ENCODE measurements around the gene FIBP. TPM values are rescaled to one million over a fixed set of nuclear protein-coding genes. Genes with fewer than 3 reads are reported as not detected.
A peak's percentile ranks its signal among the peaks of the same experiment; 100 is the strongest.
"Not testable (repeated sequence)": the region's sequence is repeated elsewhere in the genome, so short reads cannot be mapped to it uniquely, and the experiment has no call there.

The FIBP gene
- total RNA-seq, 4 donors from 2014 or later = 39.6 to 79.3 (median 53.0) TPM

GRCh38 chr11:65851083-65851579 is 37.1 kb downstream of the FIBP start:
- no peak for DNase-seq

GRCh38 chr11:65850217-65851082 is 37.8 kb downstream of the FIBP start:
- H3K9me3 ChIP-seq = peaks cover 0 to 4% (median 0%) of the 10 kb centered on the region in 3 donors
- no peak overlapping the region for H3K27ac ChIP-seq
- peaks cover 0 to 1% of the 10 kb centered on the region in 2 donors for H3K4me1 ChIP-seq
- ATAC-seq (no peak), DNase-seq (no peak)
- no peak for TF ChIP-seq CTCF (IDR thresholded peaks at IDR 0.05 in 4 of 5, conservative IDR thresholded peaks at IDR 0.05 in 1 of 5)
- no peak for TF ChIP-seq POLR2A (IDR thresholded peaks at IDR 0.05)
- no peaks in the 10 kb centered on the region for H3K27me3 ChIP-seq
- in situ Hi-C loops (cut with MboI; ENCODE audit: low sequenced_read_pairs in 4 of 4) (no loop called here), intact Hi-C loops (cut with DNase I; ENCODE audit: low total_unique reads) (no loop called here)
- H3K4me3 ChIP-seq = no peak overlapping the region
- H3K36me3 ChIP-seq = peaks cover 0 to 41% of the 10 kb centered on the region in 2 donors

More at GRCh38 chr11:65851083-65851579, 37.1 kb downstream of the FIBP start:
- Histone ChIP-seq H3K27ac (no peak overlapping the region), H3K27me3 (no peaks in the 10 kb centered on the region), H3K4me3 (no peak overlapping the region), H3K4me1 (peaks cover 3 to 8% of the 10 kb centered on the region in 2 donors), H3K9me3 (peaks cover 0 to 4% (median 0%) of the 10 kb centered on the region in 3 donors), H3K36me3 (peaks cover 0 to 48% of the 10 kb centered on the region in 2 donors)
- intact Hi-C loops (cut with DNase I; ENCODE audit: low total_unique reads) (no loop called here), in situ Hi-C loops (cut with MboI; ENCODE audit: low sequenced_read_pairs in 4 of 4) (no loop called here)
- peak in 1 of 5 experiments; percentile 34 for TF ChIP-seq CTCF (IDR thresholded peaks at IDR 0.05 in 4 of 5, conservative IDR thresholded peaks at IDR 0.05 in 1 of 5)
- TF ChIP-seq POLR2A (IDR thresholded peaks at IDR 0.05) = no peak
- no peak for ATAC-seq

GRCh38 chr11:65849771-65850216 is 38.5 kb downstream of the FIBP start:
- in situ Hi-C loops (cut with MboI; ENCODE audit: low sequenced_read_pairs in 4 of 4) = no loop called here

GRCh38 chr11:65849366-65849765 is 38.9 kb downstream of the FIBP start:
- H3K36me3 ChIP-seq = peaks cover 0 to 30% of the 10 kb centered on the region in 2 donors
- in situ Hi-C loops (cut with MboI; ENCODE audit: low sequenced_read_pairs in 4 of 4) (no loop called here), intact Hi-C loops (cut with DNase I; ENCODE audit: low total_unique reads) (no loop called here)
- no peak for ATAC-seq
- H3K9me3 ChIP-seq = peaks cover 0 to 4% (median 0%) of the 10 kb centered on the region in 3 donors
- H3K4me3 ChIP-seq = no peak overlapping the region
- no peaks in the 10 kb centered on the region for H3K4me1 ChIP-seq
- no peaks in the 10 kb centered on the region for H3K27me3 ChIP-seq
- DNase-seq = no peak
- no peak overlapping the region for H3K27ac ChIP-seq
- no peak for TF ChIP-seq CTCF (IDR thresholded peaks at IDR 0.05 in 4 of 5, conservative IDR thresholded peaks at IDR 0.05 in 1 of 5)
- TF ChIP-seq POLR2A (IDR thresholded peaks at IDR 0.05) = no peak

More at GRCh38 chr11:65849771-65850216, 38.5 kb downstream of the FIBP start:
- Histone ChIP-seq H3K27me3 (no peaks in the 10 kb centered on the region), H3K4me3 (no peak overlapping the region), H3K9me3 (peaks cover 0 to 4% (median 0%) of the 10 kb centered on the region in 3 donors), H3K36me3 (peaks cover 0 to 35% of the 10 kb centered on the region in 2 donors), H3K4me1 (no peaks in the 10 kb centered on the region), H3K27ac (no peak overlapping the region)
- DNase-seq = no peak
- intact Hi-C loops (cut with DNase I; ENCODE audit: low total_unique reads) = no loop called here
- no peak for ATAC-seq
- no peak for TF ChIP-seq CTCF (IDR thresholded peaks at IDR 0.05 in 4 of 5, conservative IDR thresholded peaks at IDR 0.05 in 1 of 5)

GRCh38 chr11:65848693-65849092 is 39.6 kb downstream of the FIBP start:
- in situ Hi-C loops (cut with MboI; ENCODE audit: low sequenced_read_pairs in 4 of 4); H3K27ac ChIP-seq; DNase-seq; H3K4me1 ChIP-seq; ATAC-seq; intact Hi-C loops (cut with DNase I; ENCODE audit: low total_unique reads); H3K9me3 ChIP-seq; H3K27me3 ChIP-seq; H3K4me3 ChIP-seq: not testable (repeated sequence)
- H3K36me3 ChIP-seq = peaks cover 0 to 24% of the 10 kb centered on the region in 2 donors
